GM21717 (cell line): ENCODE measurements around the gene CAMKK2.
"Not testable (repeated sequence)": the region's sequence is repeated elsewhere in the genome, so short reads cannot be mapped to it uniquely, and the experiment has no call there.

ENCODE experiments used
- ATAC-seq: cut with Tn5 transposase; IDR thresholded peaks from one replicate; pipeline ENCODE4 v1.9.1; 2021; ENCODE audit warnings: mild to moderate bottlenecking, moderate library complexity; ENCODE audit not compliant: unreplicated experiment

CAMKK2 gene

DNA sequence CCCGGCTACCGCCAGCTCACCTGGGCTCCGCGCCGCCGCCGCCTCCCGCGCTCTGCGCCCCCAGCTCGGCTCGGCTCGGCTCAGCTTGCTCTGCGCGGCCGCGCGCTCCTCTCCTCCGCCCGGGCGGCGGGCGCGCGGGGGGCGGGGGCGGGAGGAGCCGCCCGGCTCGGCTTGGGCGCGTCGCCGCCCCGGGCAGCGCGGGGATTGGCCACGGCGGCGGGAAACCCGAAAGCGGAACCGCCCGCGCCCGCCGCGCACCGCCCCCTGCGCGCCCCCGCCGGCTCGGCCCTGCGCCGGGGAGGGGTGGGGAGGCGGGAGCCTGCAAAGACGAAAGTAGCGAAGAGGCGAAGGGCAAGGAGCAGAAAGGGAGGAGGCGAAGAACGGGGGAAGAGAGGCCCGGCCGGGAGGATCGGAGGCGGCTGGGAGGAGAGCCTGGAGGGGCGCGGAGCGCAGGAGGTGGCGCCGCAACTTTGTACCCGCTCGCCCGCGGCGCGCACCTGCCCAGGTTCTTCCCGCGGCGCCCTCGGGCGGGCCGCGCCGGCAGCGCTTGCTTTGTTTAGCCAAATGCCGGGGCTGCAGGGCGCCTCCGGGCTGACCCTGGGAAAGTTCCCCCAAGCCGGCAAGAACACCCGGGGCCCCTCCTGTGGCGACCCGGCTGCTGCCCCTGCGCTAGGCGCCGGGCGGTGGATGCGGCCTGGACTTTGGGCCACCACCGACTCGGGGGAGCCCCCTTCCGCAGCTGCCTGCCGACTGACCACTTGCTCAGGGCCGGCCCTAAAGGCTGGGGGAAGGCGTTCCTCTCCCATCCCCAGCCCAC lies at the start of gene CAMKK2:
Gene CAMKK2, minus strand, starts transcription at position 92 of the 817 bp plus-strand sequence. CDS start 22,183 bp downstream, outside the sequence.
- ATAC-seq, result peak; percentile 71

DNA sequence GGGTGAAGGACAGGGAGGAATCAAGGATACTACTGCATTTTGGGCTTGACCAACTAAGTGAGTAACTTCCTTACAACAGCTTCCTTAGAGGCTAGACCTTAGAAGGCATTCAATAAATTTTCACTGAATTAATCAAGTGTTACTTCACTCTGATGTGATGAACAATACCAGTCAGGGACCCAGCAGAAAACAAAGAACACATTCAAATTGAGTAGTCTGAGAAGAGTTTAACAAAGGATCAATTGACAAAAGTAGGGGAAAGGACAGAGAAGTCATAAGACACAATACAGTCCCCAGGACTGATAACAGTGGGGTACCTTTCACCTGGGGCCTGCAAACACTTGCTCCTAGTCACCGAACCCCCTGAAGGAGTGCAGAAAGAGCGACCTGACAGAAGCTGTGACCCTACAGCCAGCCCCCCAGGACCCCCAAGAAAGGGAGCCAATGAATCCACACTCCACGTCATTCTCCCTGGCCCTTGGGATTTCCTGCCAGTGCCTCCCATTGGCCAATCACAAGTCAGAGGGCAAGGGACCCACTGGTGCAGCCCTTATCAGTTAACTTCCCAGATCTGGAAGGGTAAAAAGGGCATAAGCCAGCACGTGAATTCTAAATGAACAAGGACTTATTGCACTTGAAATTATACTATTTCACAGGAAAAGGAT lies 48.8 kb upstream of the CAMKK2 start:
- ATAC-seq, result no peak

DNA sequence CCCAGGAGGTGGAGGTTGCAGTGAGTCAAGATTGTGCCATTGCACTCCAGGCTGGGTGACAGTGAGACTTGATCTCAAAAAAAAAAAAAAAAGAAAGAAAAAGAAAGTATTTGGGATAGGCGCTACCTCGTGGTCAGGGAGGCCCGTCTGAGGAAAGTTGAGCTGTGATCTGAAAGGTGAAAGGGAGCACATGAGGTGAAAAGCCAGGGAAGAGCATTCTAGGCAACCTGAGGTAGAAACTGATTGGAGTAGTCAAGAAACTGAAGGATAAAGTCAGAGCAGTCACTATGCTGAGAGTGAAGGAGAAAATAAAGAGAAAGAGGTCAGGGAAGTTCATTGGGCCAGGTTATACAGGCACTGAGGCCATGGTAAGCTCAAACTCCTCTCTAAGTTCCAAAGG lies 48.0 kb upstream of the CAMKK2 start:
- no peak for ATAC-seq

DNA sequence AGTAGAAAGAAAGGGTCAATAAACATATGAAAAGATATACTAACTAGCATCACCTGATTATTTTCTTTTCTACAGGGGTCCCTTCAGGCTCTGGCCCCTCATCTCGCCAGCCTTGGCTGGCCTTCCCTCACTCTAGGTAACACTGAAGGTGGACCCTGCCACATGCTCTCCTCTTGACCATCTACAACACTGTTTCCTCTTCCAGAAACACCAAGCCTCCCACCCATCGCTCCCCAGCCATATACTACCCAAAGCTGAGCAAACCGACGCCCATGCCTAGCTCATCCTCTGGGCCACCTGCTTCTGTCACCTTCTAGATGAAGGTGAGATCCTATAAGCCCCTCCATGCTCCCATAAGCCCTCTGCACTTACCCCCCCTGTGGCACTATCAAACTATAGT lies 40.9 kb upstream of the CAMKK2 start:
- ATAC-seq, result no peak

DNA sequence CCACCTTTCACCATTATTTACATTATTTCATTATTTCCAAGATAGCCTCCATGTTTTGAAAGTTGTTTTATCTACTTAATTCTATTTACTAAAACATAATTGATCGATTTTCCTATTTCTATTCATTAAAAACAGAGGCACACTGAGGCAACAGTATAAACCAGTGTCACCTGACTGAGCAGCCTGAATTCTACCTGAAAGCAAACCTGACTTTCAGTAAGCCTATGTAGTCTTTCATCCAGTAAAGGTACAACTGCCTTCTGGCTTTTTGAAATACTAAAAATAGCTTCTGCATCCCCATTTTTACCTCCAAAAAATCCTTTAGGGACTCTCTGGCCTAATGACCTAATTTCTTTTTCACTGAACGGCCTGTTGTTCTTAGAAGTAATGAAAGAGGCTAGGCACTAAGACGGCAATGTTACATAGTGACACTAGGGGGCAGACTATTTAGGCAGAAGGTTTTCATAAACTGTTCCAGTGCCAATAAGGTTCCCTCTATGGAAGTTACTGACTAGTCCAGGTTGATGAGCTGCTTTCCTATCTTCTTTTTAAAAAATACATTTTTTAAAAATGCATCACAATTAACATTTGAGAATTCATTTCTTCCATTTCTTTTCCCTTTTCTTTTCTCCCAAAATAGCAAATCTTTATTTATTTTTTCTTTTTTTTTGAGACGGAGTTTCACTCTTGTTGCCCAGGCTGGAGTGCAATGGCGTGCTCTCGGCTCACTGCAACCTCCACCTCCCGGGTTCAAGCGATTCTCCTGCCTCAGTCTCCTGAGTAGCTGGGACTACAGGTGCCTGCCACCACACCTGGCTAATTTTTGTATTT lies 38.2 kb upstream of the CAMKK2 start:
- no peak for ATAC-seq

DNA sequence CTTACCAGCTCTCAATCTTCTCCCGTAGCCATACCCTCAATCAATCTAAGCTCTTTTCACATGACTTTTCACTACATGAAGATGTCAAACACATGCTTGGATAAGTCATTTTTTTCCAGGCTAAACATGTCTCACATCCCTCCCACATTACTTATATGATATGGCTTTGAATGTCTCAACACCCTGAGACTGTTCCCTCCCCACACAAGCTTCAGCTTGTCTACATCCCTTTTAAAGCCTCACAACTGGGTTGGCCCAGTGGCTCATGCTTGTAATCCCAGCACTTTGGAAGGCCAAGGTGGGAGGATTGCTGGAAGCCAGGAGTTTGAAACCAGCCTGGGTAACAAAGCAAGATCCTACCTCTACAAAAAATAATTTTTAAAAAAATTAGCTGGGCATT lies 37.2 kb upstream of the CAMKK2 start:
- no peak for ATAC-seq

DNA sequence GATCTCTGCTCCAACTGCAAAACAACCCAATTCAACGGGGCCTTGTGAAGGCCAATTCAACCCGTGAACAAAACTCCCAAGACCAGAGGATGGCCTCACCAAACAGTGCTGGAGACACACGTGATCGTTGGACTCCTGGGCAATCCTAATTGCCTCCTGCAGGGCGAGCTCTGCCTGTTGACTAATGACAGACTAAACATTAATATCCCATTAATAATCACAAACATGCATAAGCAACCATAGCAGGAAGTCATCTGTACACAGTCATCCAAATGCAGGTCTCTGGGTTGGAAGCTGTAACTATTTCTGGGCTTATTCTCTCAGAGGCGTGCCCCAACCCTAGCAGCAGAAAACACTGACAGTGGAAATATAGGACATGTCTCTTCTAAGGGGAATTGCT lies 34.7 kb upstream of the CAMKK2 start:
- ATAC-seq, result no peak

DNA sequence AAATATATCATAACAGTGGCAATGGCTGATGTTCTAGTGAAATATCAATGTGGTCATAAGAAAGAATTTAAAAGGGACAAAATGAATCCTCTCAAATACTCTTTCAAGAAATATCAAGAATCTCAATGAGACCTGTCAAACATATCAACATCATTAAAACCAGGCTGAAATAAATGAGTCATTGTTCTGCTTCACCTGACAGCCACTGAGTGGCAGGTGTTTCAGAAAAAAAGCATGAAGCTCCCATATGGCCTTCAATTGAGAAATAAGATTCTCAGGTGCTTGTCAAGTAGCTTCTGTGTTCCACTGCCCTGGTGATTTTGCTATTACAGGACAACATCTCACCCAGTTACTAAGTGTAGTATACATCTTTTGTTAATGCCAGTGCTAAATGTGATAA lies 34.2 kb upstream of the CAMKK2 start:
- ATAC-seq, result no peak

DNA sequence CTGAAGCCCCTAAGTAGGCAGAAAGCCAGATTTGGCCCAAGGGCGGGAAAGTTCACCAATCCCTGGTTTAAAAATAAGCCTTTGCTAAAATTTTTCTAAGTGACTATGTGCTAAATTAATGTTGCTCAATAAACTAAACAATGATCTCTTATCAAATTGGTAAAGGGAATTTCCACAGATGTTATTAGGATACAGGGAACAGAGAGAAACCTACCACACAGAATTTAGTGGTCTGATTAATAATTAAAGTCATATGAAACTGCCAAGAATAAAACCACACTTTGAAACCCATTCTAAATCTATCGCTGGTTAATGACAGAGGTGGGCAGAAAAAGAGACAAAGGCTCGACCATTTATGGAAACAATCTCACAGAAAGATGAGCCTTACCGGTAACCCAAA lies 33.7 kb upstream of the CAMKK2 start:
- ATAC-seq, result no peak

DNA sequence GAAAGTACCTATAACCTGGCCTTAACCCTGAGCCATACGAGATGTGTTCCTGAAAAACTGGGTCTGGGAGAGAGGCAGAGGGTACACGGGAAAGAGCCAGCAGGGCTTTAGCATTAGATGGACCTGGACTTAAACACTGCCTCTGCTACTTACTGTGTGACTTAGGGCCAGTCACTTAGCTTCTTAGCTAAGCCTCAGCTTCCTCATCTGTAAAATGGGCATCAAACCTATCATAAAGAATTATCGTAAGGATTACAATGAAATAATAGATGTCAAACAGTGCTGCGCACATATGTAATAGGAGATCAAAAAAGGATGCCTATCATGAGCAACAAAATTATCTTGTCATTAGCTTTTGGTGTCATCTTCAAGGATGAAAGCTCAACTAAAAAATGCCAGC lies 32.1 kb upstream of the CAMKK2 start:
- no peak for ATAC-seq

DNA sequence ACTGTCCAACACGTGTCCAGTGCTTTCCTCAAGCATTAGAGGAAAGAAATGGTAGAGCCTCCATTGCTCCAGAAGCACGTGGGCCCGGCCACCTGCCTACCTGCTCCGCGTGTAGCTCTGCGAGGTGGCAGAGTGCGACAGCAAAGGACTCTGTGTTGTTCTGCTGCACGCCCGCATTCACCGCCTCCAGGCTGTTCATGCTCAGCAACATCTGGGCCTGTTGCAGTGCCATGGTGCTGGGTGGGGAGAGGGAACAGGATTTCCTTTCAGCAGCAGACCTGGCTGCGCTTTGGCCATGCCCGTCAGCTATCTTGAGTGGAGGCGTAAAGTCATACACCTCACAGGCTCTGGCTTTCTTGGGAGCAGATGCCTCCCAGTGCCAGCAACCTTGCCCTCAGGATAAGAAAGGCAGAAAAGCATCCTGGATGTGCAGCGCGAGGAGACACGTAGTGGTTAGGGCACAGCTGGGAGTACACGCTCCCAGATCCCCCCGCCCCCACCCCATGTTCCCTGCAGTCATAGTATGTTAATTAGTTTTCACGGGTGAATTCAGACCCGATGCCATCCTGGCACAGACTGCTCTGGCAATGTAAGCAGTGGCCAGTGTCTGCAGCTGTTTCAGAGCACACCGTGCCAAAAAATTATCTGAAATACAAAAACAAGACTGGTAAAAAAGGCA lies 30.6 kb upstream of the CAMKK2 start:
- ATAC-seq, result no peak

DNA sequence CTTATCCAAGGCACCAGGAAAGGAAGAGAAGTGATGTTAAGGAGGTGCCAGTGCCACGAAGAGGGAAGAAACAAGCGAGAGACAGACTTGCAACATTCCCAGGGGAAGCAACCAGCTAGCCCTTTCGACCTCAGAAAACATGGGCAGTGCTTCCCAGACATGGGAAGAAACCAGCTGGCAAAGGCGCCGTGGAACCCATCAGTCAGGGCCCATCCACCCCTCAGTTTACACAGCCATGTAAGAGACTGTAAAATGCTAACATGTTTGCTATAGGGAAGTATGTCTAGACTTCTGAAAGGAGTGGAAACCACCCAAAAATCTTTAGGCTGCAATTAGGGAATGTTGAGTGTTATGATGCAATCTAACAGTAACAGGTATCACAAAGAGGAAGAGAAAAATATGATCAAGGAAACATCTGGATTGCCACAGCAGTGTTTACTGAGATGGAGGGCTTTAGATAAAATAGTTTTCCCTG lies 29.4 kb upstream of the CAMKK2 start:
- no peak for ATAC-seq

DNA sequence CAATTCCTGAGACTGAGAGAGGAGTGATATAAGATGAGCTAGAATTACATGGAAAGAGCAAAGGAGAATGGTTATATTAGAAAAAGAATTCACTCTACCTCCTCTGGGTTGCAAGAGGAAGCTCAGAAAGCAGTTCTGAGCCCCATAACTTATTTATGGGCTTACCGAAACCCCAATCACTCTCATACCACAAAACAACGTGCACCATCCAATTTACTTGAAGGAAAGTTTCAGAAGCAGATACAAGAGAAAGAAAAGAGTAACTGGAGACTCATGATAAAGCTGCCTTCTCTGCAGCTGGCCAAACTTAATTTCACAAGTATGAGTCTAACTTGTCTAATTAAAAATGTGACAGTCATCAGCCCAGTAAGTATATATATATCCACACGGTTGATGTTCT lies 27.4 kb upstream of the CAMKK2 start:
- ATAC-seq, result no peak

DNA sequence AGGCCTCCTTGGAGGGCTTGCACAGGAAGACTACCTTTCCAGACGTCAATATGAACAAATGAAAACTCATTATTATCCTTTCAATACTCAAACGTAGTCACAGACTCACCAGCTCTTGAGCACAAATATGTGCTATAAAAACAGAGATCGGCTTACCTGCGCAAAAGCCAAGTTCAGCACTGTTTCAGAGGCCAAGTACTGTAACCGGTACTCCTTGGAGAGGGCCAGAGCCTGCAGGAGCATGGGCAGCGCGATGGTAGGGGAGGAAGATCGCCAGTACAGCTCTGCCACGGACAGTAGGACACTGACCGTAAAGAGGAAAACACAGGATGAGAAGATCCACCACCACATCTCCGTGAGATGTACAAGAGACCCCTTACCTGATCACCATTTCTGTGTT lies 21.6 kb upstream of the CAMKK2 start:
- no peak for ATAC-seq

DNA sequence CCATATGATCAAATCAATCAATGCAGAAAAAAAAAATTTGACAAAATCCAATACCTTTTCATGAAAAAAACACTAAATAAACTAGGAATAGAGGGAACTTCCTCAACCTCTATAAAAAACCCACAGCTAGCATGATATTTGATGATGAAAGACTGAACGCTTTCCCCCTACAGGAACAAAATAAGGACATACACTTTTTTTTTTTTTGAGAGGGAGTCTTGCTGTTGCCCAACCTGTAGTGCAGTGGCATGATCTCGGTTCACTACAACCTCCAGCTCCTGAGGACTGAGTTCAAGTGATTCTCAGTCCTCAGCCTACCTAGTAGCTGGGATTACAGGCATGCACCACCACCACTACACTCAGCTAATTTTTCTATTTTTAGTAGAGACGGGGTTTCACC lies 17.9 kb upstream of the CAMKK2 start:
- no peak for ATAC-seq

DNA sequence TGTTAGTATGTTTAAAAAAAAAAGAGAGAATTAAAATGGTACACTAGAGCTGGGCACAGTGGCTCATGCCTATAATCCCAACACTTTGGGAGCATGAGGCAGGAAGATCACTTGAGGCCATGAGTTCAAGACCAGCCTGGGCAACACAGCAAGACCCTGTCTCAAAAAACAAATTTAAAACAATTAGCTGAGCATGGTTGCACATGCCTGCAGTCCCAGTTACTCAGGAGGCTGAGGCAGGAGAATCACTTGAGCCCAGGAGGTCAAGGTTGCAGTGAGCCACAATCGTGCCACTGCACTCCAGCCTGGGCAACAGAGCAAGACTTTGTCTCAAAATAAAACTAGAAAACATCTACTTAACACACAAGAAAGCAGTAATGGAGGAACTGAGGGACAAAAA lies 13.7 kb upstream of the CAMKK2 start:
- ATAC-seq, result not testable (repeated sequence)

DNA sequence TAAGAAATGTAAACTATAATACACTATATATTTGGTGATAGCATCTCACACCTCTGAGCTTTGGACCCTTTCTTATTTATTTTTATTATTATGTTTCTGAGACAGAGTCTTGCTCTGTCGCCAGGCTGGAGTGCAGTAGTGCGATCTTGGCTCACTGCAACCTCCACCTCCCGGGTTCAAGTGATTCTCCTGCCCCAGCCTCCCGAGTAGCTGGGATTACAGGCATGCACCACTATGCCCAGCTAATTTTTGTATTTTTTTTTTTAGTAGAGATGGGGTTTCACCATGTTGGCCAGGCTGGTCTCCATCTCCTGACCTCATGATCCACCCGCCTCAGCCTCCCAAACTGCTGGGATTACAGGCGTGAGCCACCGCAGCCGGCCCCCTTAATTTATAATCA lies 10.9 kb upstream of the CAMKK2 start:
- not testable (repeated sequence) for ATAC-seq

DNA sequence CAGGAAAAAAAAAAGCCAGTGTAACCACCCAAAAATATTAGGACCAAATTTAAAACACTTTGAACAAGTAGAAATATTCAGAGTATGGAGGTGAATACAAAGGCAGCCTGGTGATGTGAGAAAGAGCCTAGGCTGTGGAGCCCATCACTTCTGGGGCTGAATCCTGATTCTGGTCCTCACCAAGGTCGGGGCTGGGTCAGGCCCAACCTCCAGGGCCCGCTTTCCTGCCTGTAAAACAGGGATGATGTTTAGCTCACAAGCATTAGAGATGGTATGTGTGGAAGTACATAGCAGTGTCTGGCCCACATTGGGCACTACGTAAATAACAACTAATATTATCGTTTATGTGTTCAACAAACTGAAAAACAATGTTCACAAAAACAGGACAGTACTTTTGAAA lies 7.8 kb upstream of the CAMKK2 start:
- no peak for ATAC-seq

DNA sequence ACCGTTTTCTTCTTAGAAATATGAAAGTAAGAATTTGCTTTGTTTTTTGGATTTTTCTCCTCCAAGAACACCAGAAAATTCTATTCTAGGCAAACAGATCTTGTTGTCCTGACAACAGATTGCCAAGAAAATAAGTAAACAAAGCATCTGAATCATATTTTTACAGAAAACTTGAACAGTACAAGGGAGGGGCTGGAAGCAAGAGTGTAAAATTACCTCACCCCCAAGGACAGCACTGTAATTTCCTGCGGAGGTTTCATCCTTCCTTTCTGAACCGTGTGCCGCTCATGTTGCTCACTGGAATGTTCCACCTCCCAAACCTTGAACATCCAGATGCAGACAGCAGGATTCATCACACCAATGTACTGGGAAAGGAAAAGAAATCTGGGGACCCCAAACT lies 5.4 kb upstream of the CAMKK2 start:
- ATAC-seq, result no peak

DNA sequence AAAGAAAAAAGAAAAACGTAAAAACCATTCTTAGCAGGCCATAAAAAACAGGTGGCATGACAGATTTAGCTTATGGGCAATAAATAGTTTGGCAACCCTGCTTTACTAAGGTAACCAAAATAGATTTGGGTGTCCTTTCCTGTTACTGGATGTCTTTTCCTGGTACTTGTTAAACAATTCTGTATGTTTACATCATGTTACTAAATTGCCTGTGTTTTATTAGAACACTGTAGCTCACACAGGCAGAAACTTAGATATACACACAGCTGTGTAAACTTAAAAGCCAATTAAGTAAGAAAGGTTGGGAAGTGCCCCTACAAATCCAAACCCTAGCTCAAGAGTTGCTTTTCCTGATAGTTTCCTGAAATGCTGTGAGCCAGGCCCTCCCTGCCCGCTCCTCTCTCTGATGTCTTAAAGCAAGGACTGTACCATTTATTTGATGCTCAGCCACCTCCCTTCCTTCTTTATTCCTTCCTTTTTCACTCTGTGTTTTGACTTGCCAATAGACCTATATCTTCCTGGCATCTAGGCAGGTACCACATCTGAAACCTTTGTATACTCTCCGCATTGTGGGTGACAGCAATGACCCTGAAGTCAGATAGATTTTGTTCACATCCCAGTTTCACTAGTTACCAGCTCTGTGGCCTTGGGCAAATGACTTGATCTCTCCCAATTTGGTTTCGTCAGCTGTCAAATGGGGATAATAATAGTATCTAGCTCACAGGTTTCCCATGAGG lies 3.7 kb upstream of the CAMKK2 start:
- ATAC-seq, result no peak
